22Rv1 (cell line): ENCODE data around the gene PCED1B.

Source experiments
- CTCF ChIP-seq: fragments of 450-650 bp; IDR thresholded peaks from 2 replicates; pipeline ENCODE4 v1.5.1; 2017; ENCODE audit warnings: mild to moderate bottlenecking
- ZFX ChIP-seq: fragments of 450-650 bp; IDR thresholded peaks from 2 replicates; pipeline ENCODE4 v1.6.1; 2017; ENCODE audit warnings: antibody characterized with exemption, borderline replicate concordance

GRCh38 chr12:47205532-47206449, 126.4 kb downstream of the PCED1B start:
- TF ChIP-seq CTCF (no peak), ZFX (no peak)
